Vagina (tissue), 2 donors: ENCODE measurements around the gene PRG2.
A peak's percentile ranks its signal among the peaks of the same experiment; 100 is the strongest.

ENCODE experiments used
- POLR2A ChIP-seq, 2 donors: fragments of 450-650 bp; IDR thresholded peaks; one replicate each; pipeline ENCODE4 v1.6.1; 2017; ENCODE audit warnings: antibody characterized with exemption in 2 of 2, mild to moderate bottlenecking in 2 of 2, moderate library complexity in 2 of 2
- POLR2AphosphoS5 ChIP-seq, 2 donors: sonication (generic); formaldehyde crosslinking; IDR thresholded peaks; one replicate each; pipeline ENCODE4 v1.9.0; 2017; ENCODE audit warnings: antibody characterized with exemption in 2 of 2, mild to moderate bottlenecking in 2 of 2, low read depth in 1 of 2; ENCODE audit not compliant: insufficient read depth in 1 of 2
- TF ChIP-seq, protein P1 (sequence below), 3 experiments: fragments of 450-650 bp in 2 of 3; fragments of 200-600 bp in 1 of 3; sonication (generic) in 1 of 3; IDR thresholded peaks; one replicate each; pipeline ENCODE4 v1.5.1; 2017 to 2019; ENCODE audit warnings: antibody characterized with exemption in 3 of 3, mild to moderate bottlenecking in 2 of 3, moderate library complexity in 2 of 3

DNA sequence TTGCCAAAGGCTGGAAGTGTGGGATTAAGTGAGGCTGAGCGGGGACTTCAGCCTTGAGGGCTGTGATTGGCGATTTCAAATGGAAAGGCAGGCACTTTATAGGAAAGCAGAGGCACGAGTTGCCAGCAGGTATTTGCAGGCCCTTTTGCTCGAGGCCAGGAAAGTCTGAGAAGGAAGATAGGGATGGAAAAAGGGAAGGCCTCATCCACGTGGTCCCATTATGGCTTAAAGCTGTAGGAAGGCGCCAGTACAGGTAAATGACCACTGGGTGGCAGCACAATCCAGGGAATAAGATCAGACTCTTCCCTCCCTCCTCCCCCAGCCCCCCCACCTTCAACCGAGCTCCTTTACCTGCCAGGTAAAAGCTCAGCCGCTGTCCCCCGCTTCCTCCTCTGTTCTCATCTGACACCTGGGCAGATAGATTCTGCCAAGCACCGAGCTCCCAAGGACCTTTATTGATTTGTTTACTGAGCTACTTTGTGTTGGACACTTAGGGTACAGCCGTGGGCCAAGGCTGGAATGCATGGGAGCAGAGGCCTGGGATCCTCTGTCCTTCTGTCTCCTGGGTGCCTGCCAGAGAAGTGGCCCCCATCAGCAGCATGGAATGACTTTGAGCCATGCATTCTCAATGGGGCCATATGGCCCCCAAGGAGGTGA lies 44.8 kb downstream of the PRG2 start:
- no peak for TF ChIP-seq POLR2A (IDR thresholded peaks at IDR 0.05)
- TF ChIP-seq, protein P1, sequence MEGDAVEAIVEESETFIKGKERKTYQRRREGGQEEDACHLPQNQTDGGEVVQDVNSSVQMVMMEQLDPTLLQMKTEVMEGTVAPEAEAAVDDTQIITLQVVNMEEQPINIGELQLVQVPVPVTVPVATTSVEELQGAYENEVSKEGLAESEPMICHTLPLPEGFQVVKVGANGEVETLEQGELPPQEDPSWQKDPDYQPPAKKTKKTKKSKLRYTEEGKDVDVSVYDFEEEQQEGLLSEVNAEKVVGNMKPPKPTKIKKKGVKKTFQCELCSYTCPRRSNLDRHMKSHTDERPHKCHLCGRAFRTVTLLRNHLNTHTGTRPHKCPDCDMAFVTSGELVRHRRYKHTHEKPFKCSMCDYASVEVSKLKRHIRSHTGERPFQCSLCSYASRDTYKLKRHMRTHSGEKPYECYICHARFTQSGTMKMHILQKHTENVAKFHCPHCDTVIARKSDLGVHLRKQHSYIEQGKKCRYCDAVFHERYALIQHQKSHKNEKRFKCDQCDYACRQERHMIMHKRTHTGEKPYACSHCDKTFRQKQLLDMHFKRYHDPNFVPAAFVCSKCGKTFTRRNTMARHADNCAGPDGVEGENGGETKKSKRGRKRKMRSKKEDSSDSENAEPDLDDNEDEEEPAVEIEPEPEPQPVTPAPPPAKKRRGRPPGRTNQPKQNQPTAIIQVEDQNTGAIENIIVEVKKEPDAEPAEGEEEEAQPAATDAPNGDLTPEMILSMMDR (IDR thresholded peaks at IDR 0.05), result peak; percentile 23 to 67 (median 54)
- TF ChIP-seq POLR2AphosphoS5 (IDR thresholded peaks at IDR 0.05; ENCODE audit: insufficient read depth in 1 of 2, low read depth in 1 of 2), result no peak
